Liver (tissue), 3 donors: Measurements from ENCODE around the gene WDR7.

Experiments
- CTCF ChIP-seq: fragments of 150-350 bp; IDR thresholded peaks from 2 replicates; pipeline ENCODE4 v1.5.1; 2017; ENCODE audit warnings: improper control_type of control experiment, low read depth, low read length; ENCODE audit not compliant: missing input control
- EGR1 ChIP-seq, 2 donors: IDR thresholded peaks; 2 replicates each; pipeline ENCODE4 v1.6.1; 2016 to 2018; ENCODE audit warnings: antibody characterized with exemption in 2 of 2, low read depth in 2 of 2
- JUND ChIP-seq, 2 donors: IDR thresholded peaks; 2 replicates each; pipeline ENCODE4 v1.6.1; 2016; ENCODE audit warnings: antibody characterized with exemption in 2 of 2
- MAX ChIP-seq: IDR thresholded peaks from 2 replicates; pipeline ENCODE4 v1.6.1; 2016; ENCODE audit warnings: antibody characterized with exemption
- NR2F2 ChIP-seq: IDR thresholded peaks from 2 replicates; pipeline ENCODE4 v1.6.1; 2016; ENCODE audit warnings: antibody characterized with exemption
- RAD21 ChIP-seq, 2 donors: IDR thresholded peaks; 2 replicates each; pipeline ENCODE4 v1.6.1; 2016; ENCODE audit warnings: antibody characterized with exemption in 2 of 2, mild to moderate bottlenecking in 2 of 2
- REST ChIP-seq: IDR thresholded peaks from 2 replicates; pipeline ENCODE4 v1.6.1; 2016; ENCODE audit warnings: antibody characterized with exemption, mild to moderate bottlenecking
- TAF1 ChIP-seq: conservative IDR thresholded peaks from 2 replicates; pipeline ENCODE4 v1.6.1; 2016; ENCODE audit warnings: antibody characterized with exemption, mild to moderate bottlenecking
- donor health status: healthy.
- donor health status: healthy.

- TF ChIP-seq NR2F2 = no peak
- no peak for TF ChIP-seq TAF1
- TF ChIP-seq RAD21 (IDR thresholded peaks at IDR 0.05) = no peak
- TF ChIP-seq REST = no peak
- TF ChIP-seq MAX = no peak
- TF ChIP-seq CTCF = no peak
- no peak for TF ChIP-seq EGR1 (IDR thresholded peaks at IDR 0.05; ENCODE audit: low read depth in 2 of 2)
- TF ChIP-seq JUND (IDR thresholded peaks at IDR 0.05) = no peak
These were observed 346.0 kb downstream of the WDR7 start for GRCh38 chr18:56997200-56997599.
